ENCODE data around the gene GOLIM4.

DNA sequence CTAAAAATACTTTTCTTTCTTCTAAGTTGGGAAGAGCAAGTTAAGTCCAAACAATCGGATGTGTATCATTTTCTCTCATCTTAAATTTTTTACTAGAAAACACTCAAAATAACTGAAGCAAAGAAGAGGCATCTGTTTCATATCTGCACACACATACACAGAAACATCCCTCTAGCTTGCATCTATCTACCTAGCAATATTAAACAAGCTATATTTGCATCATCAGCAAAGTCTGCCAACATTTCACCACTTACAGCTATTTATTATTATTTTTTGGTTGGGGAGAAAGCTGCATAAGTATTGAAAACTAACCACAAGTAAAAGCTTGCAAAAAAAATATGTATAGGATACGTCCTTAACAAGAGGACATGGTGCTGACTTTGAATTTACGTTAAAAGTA lies 1.9 kb downstream of the GOLIM4 start:
- TF ChIP-seq, protein P1, sequence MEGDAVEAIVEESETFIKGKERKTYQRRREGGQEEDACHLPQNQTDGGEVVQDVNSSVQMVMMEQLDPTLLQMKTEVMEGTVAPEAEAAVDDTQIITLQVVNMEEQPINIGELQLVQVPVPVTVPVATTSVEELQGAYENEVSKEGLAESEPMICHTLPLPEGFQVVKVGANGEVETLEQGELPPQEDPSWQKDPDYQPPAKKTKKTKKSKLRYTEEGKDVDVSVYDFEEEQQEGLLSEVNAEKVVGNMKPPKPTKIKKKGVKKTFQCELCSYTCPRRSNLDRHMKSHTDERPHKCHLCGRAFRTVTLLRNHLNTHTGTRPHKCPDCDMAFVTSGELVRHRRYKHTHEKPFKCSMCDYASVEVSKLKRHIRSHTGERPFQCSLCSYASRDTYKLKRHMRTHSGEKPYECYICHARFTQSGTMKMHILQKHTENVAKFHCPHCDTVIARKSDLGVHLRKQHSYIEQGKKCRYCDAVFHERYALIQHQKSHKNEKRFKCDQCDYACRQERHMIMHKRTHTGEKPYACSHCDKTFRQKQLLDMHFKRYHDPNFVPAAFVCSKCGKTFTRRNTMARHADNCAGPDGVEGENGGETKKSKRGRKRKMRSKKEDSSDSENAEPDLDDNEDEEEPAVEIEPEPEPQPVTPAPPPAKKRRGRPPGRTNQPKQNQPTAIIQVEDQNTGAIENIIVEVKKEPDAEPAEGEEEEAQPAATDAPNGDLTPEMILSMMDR (IDR thresholded peaks at IDR 0.05) = no peak
- TF ChIP-seq, protein P2, sequence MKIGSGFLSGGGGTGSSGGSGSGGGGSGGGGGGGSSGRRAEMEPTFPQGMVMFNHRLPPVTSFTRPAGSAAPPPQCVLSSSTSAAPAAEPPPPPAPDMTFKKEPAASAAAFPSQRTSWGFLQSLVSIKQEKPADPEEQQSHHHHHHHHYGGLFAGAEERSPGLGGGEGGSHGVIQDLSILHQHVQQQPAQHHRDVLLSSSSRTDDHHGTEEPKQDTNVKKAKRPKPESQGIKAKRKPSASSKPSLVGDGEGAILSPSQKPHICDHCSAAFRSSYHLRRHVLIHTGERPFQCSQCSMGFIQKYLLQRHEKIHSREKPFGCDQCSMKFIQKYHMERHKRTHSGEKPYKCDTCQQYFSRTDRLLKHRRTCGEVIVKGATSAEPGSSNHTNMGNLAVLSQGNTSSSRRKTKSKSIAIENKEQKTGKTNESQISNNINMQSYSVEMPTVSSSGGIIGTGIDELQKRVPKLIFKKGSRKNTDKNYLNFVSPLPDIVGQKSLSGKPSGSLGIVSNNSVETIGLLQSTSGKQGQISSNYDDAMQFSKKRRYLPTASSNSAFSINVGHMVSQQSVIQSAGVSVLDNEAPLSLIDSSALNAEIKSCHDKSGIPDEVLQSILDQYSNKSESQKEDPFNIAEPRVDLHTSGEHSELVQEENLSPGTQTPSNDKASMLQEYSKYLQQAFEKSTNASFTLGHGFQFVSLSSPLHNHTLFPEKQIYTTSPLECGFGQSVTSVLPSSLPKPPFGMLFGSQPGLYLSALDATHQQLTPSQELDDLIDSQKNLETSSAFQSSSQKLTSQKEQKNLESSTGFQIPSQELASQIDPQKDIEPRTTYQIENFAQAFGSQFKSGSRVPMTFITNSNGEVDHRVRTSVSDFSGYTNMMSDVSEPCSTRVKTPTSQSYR (CRISPR knock-in tag; IDR thresholded peaks at IDR 0.05) = no peak
- TF ChIP-seq NR2C2 (CRISPR knock-in tag; IDR thresholded peaks at IDR 0.05) (no peak), CREM (CRISPR knock-in tag; IDR thresholded peaks at IDR 0.05) (no peak), NFE2L1 (CRISPR knock-in tag; IDR thresholded peaks at IDR 0.05) (no peak), ELF4 (CRISPR knock-in tag; IDR thresholded peaks at IDR 0.05; ENCODE audit: low read depth) (no peak), JUN (CRISPR knock-in tag; IDR thresholded peaks at IDR 0.05) (no peak), SP1 (CRISPR knock-in tag; conservative IDR thresholded peaks at IDR 0.05) (no peak), TEAD1 (CRISPR knock-in tag; IDR thresholded peaks at IDR 0.05) (no peak), KAT7 (CRISPR knock-in tag; IDR thresholded peaks at IDR 0.05; ENCODE audit: borderline replicate concordance) (no peak)
- TF ChIP-seq, protein P3, sequence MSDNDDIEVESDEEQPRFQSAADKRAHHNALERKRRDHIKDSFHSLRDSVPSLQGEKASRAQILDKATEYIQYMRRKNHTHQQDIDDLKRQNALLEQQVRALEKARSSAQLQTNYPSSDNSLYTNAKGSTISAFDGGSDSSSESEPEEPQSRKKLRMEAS (CRISPR knock-in tag; IDR thresholded peaks at IDR 0.05) = no peak
- TF ChIP-seq, protein P4, sequence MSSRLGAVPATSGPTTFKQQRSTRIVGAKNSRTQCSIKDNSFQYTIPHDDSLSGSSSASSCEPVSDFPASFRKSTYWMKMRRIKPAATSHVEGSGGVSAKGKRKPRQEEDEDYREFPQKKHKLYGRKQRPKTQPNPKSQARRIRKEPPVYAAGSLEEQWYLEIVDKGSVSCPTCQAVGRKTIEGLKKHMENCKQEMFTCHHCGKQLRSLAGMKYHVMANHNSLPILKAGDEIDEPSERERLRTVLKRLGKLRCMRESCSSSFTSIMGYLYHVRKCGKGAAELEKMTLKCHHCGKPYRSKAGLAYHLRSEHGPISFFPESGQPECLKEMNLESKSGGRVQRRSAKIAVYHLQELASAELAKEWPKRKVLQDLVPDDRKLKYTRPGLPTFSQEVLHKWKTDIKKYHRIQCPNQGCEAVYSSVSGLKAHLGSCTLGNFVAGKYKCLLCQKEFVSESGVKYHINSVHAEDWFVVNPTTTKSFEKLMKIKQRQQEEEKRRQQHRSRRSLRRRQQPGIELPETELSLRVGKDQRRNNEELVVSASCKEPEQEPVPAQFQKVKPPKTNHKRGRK (CRISPR knock-in tag; IDR thresholded peaks at IDR 0.05; ENCODE audit: borderline replicate concordance) = no peak

All from WTC11 (cell line).